Measurements from ENCODE around the gene FAM47C.
"Not testable (repeated sequence)": the region's sequence is repeated elsewhere in the genome, so short reads cannot be mapped to it uniquely, and the experiment has no call there.

The FAM47C gene

DNA sequence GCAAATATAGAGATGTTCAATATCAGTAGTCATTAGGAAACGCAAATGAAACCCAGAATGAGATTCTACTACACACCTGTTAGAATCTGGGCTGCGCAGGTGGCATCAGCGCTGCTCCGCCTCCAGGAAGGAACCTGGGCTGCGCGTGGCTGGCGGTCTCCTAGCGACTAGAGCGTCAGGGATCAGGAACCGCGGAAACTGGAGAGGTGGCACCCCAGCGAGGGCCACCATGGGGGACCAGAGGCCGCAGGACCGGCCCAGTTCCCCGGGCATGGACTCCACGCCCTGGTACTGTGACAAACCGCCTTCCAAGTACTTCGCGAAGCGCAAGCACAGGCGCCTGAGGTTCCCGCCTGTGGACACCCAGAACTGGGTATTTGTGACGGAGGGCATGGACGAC is at the start of gene FAM47C:
TSS of gene FAM47C (plus strand) at position 185 of the 400 bp plus-strand sequence. CDS start at position 230, 45 bp downstream.
- not testable (repeated sequence) for H3K4me3 ChIP-seq (ENCODE audit: low read depth, low read length)

DNA sequence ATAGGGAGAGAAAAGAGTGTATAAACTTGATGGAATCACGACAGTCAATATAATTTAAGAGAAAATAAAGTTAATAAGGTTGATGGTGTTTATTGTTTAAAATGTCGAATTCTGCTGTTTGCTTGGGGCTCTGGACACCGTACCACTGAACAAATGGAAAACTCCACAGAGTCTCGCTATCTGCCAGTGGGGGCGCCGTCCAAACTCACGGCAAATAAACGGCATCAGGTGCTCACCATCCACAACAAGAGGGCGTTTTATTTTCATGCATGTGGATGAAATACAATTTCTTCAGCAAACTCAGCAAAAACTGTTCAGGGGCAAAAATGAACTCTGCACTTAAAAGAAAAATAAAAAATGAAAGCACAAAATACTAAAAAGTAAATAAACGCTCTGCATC is 46.6 kb upstream of the FAM47C start:
- no peak overlapping the region for H3K4me3 ChIP-seq (ENCODE audit: low read depth, low read length)

DNA sequence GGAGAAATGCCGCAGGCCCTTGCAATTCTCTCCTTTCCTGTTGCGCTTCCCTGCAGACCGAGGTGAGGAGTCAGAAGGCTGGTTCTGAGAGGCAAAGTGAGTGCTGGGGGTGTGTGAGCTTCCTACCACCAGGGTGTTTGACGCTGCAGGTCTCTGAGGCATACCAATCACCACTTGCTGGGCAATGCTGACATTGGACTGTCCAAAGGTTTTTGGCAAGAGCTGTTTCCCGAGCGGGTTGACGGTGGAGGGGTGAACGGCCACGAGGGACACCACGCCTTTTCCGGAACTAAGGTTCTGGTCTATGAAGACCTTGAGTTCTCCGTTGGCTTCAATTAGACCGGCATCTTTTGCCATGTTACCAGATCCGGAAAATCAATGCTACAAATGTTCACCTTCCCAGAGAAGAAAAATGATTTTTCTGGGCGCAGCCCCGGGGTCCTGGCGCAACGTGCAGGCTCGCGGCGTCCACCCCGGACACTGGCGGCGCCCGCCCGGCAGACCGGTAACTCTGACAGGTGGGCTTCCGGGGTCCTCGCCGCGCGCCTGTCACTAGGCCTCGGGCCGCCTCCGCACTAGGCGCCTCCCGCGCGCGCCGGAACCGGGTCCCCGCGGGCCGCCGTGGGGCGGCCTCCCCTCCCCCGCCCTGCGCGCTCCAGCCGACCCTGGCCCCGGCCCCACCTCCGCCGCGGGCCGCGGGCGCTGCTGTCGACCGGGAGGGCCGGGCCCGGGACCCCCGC is 44.9 kb upstream of the FAM47C start:
- H3K4me3 ChIP-seq (ENCODE audit: low read depth, low read length) = no peak overlapping the region

DNA sequence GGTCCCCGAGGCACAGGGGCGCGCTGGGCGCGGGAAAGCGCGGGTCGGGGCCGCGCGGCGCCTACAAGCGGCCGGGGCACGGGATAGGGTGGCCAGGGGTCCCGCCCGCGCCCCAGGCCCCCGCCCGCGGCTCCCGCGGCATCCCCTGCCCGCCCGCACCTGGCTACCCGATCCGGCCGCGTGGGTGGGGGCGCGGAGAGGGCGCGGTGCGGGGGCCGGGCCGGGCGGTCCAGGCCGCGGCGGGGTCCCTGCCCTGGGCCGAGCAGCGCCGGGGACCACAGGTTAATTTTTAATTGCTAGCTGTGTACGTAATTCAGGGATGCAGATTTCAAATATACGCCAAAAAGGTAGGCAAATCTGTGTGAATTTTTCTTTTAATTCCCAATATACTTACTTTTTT is 44.3 kb upstream of the FAM47C start:
- H3K4me3 ChIP-seq (ENCODE audit: low read depth, low read length) = no peak overlapping the region

DNA sequence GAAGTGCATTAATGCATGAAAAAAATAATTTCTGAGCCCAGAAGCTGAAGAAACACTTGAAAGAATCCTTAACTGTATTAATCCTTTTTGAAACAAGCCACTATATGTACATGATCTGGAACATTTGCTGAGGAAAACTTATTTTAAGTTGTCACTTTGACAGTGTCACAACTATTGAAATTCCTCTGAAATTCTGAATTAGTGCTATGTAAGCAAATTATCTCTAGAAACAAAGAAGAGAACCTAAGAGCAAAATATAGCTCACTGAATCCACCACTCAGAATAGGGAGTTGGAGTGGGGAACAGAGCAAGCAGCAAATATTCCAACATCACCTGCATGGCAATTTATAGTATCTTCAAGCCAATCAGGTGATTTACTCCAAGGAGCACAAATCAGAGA is 34.6 kb upstream of the FAM47C start:
- no peak overlapping the region for H3K4me3 ChIP-seq (ENCODE audit: low read depth, low read length)

DNA sequence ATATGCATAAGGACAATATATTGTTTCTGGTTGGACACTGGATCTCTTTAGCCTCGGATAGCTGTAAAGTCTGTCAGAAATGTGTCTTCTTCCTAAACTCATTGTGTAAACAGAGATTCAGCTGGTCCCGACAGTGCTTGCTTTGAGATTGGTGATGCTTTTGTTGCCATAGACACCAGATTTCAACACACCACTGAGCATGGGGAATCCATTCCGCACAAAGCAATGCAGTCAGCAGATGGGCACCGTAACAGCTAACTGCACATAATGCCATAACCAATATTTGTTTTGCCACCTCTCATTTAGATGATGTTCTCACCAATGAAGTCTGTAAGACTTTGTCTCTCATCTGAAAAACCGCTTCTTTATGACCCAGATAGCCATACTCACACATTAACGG is 33.3 kb upstream of the FAM47C start:
- no peak overlapping the region for H3K4me3 ChIP-seq (ENCODE audit: low read depth, low read length)

DNA sequence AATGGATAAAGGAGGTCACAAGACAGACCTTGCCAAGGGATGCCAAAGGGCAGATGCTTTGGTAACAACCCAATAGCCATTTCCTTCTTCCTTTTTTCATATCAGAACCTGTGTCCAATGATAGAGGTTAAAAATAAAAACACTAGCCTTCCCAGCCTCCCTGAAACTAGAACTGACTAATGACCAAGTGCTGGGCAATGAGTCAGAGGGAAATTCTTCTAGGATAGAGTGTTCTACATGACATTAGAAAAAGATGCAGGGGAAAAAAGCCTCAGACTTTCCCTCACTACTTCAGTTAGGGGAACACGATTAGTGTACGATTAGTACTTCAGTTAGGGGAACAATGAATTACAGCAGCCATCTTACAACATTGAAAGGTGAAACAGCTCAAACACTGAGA is 29.3 kb upstream of the FAM47C start:
- H3K4me3 ChIP-seq (ENCODE audit: low read depth, low read length) = no peak overlapping the region

DNA sequence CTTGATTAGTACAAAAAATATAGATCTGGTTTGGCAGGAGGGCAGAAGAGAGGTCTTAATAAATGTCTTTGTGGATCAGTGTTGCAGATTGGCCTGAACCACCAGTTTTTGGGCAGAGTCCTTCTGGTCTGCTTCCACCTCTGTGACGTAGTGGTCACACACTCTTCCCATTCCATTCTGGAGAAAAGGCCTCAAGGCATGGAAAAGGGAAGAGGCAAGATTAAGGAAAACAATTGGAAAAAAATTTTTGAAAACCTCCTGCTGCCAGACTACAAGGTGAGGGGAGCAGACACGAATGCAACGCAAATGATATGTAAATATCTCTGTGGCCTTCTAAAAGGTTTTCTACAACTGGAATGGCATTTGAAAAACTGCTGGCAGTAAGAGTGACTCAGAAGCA is 24.3 kb upstream of the FAM47C start:
- no peak overlapping the region for H3K4me3 ChIP-seq (ENCODE audit: low read depth, low read length)

DNA sequence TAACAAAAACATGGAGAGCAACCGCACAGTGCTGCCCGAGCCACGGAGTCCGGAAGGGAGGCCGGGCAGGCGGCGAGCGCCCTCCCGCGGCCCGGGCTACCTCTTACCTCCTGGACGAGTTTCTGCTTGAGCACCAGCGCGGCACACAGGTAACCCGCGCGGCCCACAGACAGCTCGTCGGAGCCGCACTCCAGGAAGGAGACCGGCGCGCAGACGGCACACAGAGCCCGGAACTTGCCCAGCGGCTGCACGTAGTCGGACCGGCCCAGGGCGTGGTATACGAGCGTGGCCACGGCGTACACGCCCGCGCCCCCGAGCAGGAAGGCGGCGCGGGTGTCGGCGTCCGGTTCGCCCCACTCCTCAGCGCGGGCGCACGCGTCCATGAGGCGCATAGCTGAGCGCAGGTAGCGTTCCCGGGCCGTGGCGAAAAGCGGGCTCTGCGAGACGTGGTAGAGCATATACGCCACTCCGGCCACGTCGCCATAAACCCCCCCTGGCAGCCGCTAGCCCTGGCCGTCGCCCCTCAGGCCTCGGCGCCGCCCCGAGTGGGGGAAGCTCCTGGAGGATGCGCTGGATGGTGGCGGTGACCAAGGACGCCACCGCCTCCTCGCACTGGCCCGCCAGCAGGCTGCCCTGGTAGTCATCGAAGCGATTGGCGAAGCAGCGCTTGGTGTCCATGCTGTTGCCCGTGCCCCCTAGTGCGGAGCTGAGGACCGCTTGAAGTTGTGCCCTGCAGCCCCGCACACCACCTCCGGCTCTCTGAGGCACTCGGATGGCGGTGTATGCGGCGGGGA is 22.6 kb upstream of the FAM47C start:
- H3K4me3 ChIP-seq (ENCODE audit: low read depth, low read length) = peak overlapping the region; percentile 30

DNA sequence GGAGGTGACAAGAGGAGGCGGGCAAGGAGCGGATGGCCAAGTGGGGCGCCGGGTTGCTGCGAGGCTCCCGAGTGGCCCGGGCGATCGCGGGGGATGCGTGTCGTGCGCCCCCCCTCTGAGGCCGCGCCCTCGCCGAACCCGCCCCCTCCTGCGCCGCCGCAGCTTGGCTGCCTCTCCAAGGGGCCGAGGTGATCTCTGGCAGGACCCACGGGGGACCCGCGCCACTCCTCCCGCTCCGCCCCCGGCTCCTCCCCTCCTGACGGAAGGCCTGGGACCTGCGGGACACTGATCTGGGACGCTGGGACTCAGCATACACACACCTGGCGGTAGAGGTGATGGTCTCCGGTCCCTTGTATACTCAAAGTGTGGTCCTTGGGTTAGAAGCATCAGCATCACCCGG is 21.9 kb upstream of the FAM47C start:
- peak overlapping the region; percentile 30 for H3K4me3 ChIP-seq (ENCODE audit: low read depth, low read length)

DNA sequence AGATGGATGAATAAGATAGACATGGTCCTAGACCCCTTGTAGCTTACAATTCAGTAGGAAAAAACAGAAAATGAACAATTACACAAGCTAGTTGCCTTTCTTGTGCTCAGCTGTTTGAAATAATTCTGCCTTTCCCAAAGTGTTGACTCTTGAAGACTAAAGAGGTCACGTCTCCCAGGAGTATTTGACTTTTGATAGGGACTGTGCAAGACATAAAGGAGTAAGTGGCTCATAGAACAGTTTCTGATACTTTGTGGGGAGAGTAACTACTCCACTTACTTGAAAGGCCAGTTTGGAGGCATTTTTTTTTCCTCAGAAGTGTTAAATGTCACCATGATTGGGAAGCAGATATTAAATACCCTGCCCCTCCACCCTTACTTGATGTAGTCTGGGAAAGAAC is 21.0 kb upstream of the FAM47C start:
- H3K4me3 ChIP-seq (ENCODE audit: low read depth, low read length) = not testable (repeated sequence)

DNA sequence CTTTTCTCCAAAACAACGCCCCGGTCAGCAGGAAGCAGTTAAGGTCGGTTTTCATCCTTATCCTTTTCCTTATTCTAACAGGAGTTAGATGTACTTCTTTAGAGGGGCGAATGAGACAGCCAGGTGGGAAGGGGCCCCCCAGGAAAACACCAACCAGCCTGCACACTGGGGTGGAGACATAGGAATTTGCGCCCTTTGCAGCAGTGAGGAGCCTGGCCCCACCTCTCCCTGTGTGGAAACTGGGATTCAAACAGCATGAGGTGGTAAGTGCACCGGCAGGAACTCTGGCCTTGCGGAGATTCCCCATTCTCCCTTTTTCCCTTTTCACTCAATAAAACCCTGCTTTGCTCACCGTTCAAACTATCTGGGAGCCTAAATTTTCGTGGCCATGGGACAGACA is 8.0 kb upstream of the FAM47C start:
- no peak overlapping the region for H3K4me3 ChIP-seq (ENCODE audit: low read depth, low read length)

DNA sequence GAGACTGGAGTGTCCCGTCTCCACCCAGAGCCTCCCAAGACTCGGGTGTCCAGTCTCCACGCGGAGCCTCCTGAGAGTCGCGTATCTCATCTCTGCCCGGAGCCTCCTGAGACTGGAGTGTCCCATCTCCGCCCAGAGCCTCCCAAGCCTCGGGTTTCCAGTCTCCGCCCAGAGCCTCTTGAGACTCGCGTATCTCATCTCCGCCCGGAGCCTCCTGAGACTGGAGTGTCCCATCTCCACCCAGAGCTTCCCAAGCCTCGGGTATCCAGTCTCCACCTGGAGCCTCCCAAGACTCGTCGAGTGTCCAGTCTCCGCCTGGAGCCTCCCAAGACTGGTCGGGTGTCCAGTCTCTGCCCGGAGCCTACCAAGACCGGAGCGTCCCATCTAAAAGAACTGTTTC is 2.3 kb downstream of the FAM47C start:
- H3K4me3 ChIP-seq (ENCODE audit: low read depth, low read length) = no peak overlapping the region

DNA sequence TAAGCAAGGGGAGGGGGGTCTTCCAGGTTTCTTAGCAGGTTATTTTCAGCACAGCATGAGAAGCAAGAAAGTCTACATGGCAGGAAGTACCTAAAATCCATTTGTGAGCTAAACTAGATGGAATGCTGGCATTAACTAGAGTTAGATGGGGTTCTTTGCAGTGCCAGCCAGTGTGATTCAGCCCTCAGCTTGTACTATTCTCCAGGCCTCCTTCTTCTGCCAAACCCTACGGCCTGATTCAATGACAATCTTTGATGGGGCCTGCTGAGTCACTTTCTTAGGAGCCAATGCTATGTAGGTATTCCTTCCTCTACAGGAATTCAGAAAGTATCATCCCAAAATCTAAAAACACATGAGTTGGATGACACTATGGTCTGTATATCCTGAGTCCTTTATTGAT is 26.1 kb downstream of the FAM47C start:
- not testable (repeated sequence) for H3K4me3 ChIP-seq (ENCODE audit: low read depth, low read length)

DNA sequence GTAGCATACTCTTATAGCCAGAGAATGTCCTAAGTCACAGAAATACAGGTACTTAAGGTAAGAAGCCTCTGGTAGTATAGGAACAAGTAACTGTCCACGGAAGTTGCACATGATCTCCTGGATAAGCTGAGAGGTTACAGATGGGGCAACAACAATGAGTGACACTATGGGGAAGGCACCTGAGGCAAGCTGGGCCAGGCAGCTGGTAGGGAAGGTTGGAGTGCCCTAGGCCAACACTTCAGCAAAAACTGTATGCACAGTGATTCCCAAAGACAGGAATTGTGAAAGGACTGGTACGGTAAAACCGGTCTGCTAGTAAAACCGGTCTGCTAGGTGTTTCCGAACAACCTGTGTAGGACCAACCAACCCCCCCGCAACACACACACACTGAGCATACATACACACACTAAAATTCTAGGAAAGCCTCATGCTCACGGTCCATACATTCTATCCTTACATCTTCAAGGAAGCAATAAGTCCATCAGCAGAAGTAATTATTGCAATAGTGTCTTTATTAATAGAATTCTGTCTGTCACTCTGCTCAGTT is 28.6 kb downstream of the FAM47C start:
- H3K4me3 ChIP-seq (ENCODE audit: low read depth, low read length) = not testable (repeated sequence)

DNA sequence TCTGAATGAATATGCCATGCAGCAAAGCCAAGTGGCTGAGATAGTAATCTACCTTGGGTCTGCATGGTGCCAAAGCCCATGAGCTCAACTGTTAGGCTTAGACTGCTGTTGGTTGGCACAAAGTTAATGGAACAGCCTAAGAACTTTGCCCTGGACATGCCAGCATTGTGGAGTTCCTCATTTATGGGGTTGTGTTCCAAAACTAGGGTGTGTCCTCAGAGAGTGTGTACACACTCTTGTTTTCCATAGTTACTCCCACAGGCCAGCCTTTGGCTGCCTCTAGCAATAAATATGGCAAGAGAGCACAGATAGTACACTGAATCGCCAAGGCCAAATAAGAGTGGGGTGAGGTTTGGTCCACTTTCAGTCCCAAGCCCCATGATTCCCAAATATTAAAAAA is 30.6 kb downstream of the FAM47C start:
- not testable (repeated sequence) for H3K4me3 ChIP-seq (ENCODE audit: low read depth, low read length)

DNA sequence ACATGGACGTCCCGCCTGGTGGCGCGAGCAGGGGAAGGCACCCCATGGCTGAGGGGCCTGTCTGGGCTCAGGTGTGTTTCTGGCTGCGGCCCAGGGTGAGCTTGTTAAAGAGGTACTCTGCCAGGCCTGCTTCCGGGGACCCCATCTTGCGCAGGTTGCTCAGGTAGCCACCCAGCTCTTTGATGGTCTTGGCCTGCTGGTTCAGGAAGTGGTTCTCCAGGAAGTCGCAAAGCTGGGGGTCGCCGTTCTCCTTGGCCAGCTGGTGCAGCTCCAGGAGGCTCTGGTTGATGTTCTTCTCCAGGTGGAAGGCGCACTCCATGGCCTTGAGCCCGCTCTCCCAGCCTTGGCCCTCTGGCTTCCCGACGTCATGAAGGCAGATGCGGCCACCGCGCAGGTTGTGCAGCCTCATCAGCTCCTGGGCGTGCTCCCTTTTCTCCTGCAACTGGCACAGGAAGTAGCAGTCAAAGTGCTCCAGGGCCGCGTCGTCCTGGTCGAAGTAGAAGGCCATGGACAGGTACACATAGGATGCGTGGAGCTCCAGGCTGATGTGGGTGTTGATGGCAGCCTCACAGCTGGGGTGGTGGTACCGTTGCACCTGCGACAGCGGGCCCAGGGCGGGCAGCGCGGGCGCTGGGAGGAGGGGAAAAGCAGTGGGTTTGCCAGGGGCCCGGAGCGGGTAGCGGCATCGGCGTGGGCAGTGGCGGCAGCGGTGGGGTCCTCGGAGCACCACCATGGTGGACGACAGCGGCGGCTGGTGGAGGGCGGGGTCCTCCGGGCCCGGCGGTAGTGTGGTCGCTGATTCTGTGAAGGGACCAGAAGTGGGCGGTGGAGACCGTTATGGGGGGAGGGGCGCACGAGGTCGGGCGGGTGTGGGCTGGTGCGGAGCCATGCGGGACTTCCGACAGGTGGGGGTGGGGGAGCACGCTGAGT is 35.1 kb downstream of the FAM47C start:
- not testable (repeated sequence) for H3K4me3 ChIP-seq (ENCODE audit: low read depth, low read length)

DNA sequence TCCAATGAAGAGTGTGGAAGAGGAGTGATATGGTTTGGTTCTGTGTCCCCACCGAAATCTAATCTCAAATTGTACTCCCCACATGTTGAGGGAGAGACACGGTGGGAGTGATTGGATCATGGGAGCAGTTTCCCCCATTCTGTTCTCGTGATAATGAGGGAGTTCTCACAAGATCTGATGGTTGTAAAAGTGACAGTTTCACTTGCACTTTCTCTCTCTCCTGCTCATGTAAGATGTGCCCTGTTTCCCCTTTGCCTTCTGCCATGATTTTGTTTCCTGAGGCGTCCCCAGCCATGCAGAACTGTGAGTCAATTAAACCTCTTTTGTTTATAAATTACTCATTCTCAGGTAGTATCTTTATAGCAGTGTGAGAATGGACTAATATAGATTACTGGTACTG is 39.6 kb downstream of the FAM47C start:
- H3K4me3 ChIP-seq (ENCODE audit: low read depth, low read length) = no peak overlapping the region

DNA sequence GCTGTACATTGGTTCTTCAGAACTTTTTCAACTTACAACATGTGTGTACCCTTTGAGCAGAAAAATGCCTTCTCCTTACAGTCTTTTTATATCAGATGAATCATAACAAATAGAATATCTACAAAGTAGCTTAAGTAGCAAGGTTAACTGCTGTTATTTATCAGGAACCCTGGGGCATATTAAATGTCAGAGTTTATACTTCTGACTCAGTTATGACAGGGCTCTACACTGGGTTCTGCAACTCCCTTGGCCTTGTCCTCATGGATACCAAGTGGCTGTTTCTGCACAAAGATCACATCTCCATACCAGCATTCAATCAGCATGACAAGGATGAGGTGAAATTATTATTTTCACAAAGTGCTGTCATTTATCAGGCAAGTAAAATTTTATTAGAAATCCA is 49.4 kb downstream of the FAM47C start:
- not testable (repeated sequence) for H3K4me3 ChIP-seq (ENCODE audit: low read depth, low read length)

DNA sequence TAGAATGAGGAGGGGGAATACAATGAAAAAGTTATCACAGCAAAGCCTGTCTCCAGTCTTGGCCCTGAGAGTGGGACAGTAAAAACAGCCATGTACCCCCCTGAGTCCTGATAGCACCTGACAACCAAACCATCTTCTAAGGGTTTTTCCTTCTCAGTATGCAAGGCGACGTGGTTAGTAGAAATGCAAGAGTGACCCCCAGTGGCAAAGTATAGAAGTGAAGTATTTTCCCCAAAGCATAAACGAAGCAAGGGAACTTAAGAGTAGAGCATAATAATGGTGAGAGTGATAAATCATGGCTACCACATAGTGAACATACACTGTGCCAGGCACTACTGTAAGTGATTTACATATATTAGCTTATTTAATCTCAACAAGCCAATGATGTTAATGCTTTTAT is 52.8 kb downstream of the FAM47C start:
- no peak overlapping the region for H3K4me3 ChIP-seq (ENCODE audit: low read depth, low read length)
